NB4 (cell line): ENCODE results near the gene PLEKHA5.
"Not testable (repeated sequence)": the region's sequence is repeated elsewhere in the genome, so short reads cannot be mapped to it uniquely, and the experiment has no call there.

Source experiments
- DNase-seq: peaks from one replicate; pipeline ENCODE4 v3.0.0; 2010; ENCODE audit warnings: low read depth
- H3K4me3 ChIP-seq: one replicate; pipeline ENCODE4 v1.5.1; 2011; ENCODE audit warnings: mild to moderate bottlenecking, low read depth, low read length, moderate library complexity
- CTCF ChIP-seq: IDR thresholded peaks from one replicate; pipeline ENCODE4 v1.5.1; 2012; ENCODE audit warnings: low read depth, low read length
- MAX ChIP-seq: IDR thresholded peaks from 2 replicates; pipeline ENCODE4 v1.6.1; 2011; ENCODE audit warnings: low read depth, low read length
- MYC ChIP-seq: IDR thresholded peaks from 2 replicates; pipeline ENCODE4 v1.6.1; 2011; ENCODE audit warnings: low read depth, low read length
- POLR2A ChIP-seq: IDR thresholded peaks from 2 replicates; pipeline ENCODE4 v1.6.1; 2011; ENCODE audit warnings: mild to moderate bottlenecking; ENCODE audit not compliant: insufficient read length; ENCODE audit errors: extremely low read depth

The PLEKHA5 gene

GRCh38 chr12:19129486-19130223, at the start of gene PLEKHA5:
Gene PLEKHA5 (plus strand): TSS chr12:19129733. CDS start chr12:19129800, 67 bp downstream.
- H3K4me3 ChIP-seq: peak within 1 kb of the TSS; percentile 44
- TF ChIP-seq CTCF: no peak
- TF ChIP-seq POLR2A: no peak
- TF ChIP-seq MYC: no peak
- TF ChIP-seq MAX: no peak
- peak; percentile 68 for DNase-seq

GRCh38 chr12:19080918-19081317, 48.6 kb upstream of the PLEKHA5 start:
- no peak for TF ChIP-seq POLR2A
- no peak for TF ChIP-seq MYC
- no peak for TF ChIP-seq CTCF
- TF ChIP-seq MAX: no peak
- no peak for DNase-seq
- no peak overlapping the region for H3K4me3 ChIP-seq

- DNase-seq: no peak
- no peak overlapping the region for H3K4me3 ChIP-seq
- no peak for TF ChIP-seq MAX
- TF ChIP-seq POLR2A: no peak
- TF ChIP-seq CTCF: no peak
- TF ChIP-seq MYC: no peak
Measured at GRCh38 chr12:19082365-19082911, 47.1 kb upstream of the PLEKHA5 start.

- DNase-seq: no peak
- TF ChIP-seq CTCF: no peak
- TF ChIP-seq MAX: no peak
- no peak for TF ChIP-seq POLR2A
- no peak for TF ChIP-seq MYC
- no peak overlapping the region for H3K4me3 ChIP-seq
Measured at GRCh38 chr12:19084547-19084946, 45.0 kb upstream of the PLEKHA5 start.

GRCh38 chr12:19085090-19085489, 44.4 kb upstream of the PLEKHA5 start:
- DNase-seq: no peak
- H3K4me3 ChIP-seq: no peak overlapping the region
- TF ChIP-seq MAX: no peak

- no peak for TF ChIP-seq POLR2A
- no peak for TF ChIP-seq MYC
- no peak overlapping the region for H3K4me3 ChIP-seq
- no peak for DNase-seq
Measured at GRCh38 chr12:19088606-19089005, 40.9 kb upstream of the PLEKHA5 start.

- not testable (repeated sequence) for DNase-seq, H3K4me3 ChIP-seq
Measured at GRCh38 chr12:19092482-19092881, 37.1 kb upstream of the PLEKHA5 start.
